ENCODE measurements around the gene IMP3. TPM values are rescaled to one million over a fixed set of nuclear protein-coding genes. Genes with fewer than 3 reads are reported as not detected.

IMP3 gene
- total and polyA plus RNA-seq, 7 donors = 55.4 to 117 (median 71.1) TPM

DNA sequence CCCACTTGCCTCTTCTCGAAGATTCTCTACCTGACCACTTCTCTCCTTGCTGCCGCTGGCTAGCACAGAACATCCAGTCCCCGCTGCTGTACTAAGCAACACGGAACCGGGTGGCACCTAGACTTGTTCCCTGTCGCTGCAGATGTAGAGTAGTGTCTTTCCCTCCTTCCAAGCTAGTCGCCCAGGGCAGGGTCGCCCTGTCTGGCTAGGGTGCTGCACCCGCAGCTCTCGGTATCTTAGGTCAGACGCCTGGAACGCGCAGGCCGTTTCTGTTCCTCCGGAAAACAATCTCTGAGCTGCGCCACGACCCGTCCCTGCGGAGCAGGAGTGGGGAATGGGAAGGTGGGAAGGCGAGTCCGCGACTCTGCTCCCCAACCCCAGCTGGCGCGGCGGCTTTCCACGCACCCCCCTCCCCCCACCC lies 6.9 kb upstream of the IMP3 start:
- WGBS, 2 donors = 1 to 2% methylated on average over 26 of the region's 26 CpGs
- Histone ChIP-seq H3K27me3 (no peaks in the 10 kb centered on the region), H3K36me3 (no peaks in the 10 kb centered on the region), H3K4me1 (peaks cover 0 to 47% (median 44%) of the 10 kb centered on the region in 4 donors), H3K27ac (peak overlapping the region; percentile 94 to 98 (median 97)), H3K9me3 (no peaks in the 10 kb centered on the region), H3K4me3 (peak overlapping the region; percentile 77 to 87 (median 78))
- TF ChIP-seq, protein P1, sequence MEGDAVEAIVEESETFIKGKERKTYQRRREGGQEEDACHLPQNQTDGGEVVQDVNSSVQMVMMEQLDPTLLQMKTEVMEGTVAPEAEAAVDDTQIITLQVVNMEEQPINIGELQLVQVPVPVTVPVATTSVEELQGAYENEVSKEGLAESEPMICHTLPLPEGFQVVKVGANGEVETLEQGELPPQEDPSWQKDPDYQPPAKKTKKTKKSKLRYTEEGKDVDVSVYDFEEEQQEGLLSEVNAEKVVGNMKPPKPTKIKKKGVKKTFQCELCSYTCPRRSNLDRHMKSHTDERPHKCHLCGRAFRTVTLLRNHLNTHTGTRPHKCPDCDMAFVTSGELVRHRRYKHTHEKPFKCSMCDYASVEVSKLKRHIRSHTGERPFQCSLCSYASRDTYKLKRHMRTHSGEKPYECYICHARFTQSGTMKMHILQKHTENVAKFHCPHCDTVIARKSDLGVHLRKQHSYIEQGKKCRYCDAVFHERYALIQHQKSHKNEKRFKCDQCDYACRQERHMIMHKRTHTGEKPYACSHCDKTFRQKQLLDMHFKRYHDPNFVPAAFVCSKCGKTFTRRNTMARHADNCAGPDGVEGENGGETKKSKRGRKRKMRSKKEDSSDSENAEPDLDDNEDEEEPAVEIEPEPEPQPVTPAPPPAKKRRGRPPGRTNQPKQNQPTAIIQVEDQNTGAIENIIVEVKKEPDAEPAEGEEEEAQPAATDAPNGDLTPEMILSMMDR (IDR thresholded peaks at IDR 0.05) = no peak
- TF ChIP-seq POLR2A (IDR thresholded peaks at IDR 0.05) = no peak
- peak in 2 of 4 donors; percentile 52 to 91 for TF ChIP-seq EP300 (IDR thresholded peaks at IDR 0.05)
- peak in 3 of 4 donors; percentile 36 to 83 (median 52) for TF ChIP-seq POLR2AphosphoS5 (IDR thresholded peaks at IDR 0.05)
- intact Hi-C loops (cut with DNase I) = loop anchor here (5.0 kb wide), 1 partner anchor 90 kb away; no protein-coding TSS in a partner anchor
- DNase-seq = peak; percentile 81

DNA sequence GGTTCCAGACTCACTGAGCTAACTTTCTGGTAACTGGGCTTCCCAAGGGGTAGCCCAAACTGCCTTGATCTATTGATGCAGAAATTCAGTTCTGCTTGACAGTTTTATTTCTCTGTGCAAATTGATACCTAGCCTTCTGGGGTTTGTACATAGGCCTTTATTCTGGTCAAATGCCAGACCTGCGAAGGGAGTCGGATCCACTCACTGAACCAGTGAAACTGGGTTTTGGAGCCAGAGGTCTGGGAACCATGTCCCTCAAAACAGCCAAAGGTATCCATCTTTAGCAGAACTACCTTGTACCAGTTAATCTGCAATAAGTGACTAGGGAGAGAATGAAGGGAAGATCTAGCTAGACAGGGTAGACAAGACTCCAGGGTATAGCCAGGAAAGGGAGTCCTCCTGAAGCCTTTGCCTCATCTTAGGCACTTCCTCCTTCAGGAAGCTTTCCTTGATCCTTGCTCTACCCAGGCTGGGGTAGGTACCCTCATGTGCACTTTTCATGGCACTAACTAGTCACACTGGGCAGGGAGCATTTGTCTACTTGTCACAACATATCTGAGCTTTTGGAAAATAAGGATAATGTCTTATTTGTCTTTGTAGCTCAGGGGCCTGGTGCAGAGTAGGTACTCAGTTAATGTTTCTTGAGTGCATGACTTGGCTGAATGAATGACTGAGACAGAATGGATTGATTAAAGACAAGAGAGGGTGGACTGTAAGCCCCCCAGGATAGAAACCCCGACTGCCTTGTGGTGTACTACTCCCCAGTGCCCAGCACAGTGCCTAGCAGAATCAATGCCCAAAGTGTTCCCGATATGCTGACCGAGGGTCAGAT lies 6.3 kb upstream of the IMP3 start:
- H3K36me3 ChIP-seq = no peaks in the 10 kb centered on the region
- intact Hi-C loops (cut with DNase I) = loop anchor here (5.0 kb wide), 1 partner anchor 91 kb away; no protein-coding TSS in a partner anchor
- no peaks in the 10 kb centered on the region for H3K9me3 ChIP-seq
- H3K27me3 ChIP-seq = no peaks in the 10 kb centered on the region
- peaks cover 0 to 40% (median 38%) of the 10 kb centered on the region in 4 donors for H3K4me1 ChIP-seq
- TF ChIP-seq, protein P1 (IDR thresholded peaks at IDR 0.05) = no peak
- no peak for TF ChIP-seq POLR2A (IDR thresholded peaks at IDR 0.05)
- no peak for TF ChIP-seq EP300 (IDR thresholded peaks at IDR 0.05)
- TF ChIP-seq POLR2AphosphoS5 (IDR thresholded peaks at IDR 0.05) = no peak
- WGBS, 2 donors = 31 to 48% methylated on average over 5 of the region's 5 CpGs
- H3K27ac ChIP-seq = peak overlapping the region; percentile 94 to 98 (median 97)
- DNase-seq = no peak
- H3K4me3 ChIP-seq = peak overlapping the region; percentile 77 to 87 (median 78)

DNA sequence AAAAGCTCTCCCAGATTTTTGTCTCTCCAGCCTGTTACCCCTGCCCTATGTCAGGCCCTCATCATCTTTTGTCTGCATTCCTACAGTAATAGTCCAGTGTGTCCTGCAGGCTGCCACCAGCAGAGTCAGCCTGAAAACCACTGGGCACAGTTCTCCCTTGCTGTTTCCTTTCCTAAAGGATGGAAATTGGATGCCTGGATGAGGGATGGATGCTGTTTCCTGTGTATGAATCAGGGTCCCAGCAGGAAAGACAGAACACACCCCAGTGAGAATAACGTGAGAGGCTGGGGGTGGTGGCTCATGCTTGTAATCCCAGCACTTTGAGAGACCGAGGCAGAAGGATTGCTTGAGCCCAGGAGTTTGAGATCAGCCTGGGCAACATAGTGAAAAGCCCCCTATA lies 4.4 kb upstream of the IMP3 start:
- peaks cover 0 to 32% (median 23%) of the 10 kb centered on the region in 4 donors for H3K4me1 ChIP-seq
- no peaks in the 10 kb centered on the region for H3K27me3 ChIP-seq
- no peak overlapping the region for H3K27ac ChIP-seq
- TF ChIP-seq EP300 (IDR thresholded peaks at IDR 0.05) (no peak), POLR2A (IDR thresholded peaks at IDR 0.05) (no peak), POLR2AphosphoS5 (IDR thresholded peaks at IDR 0.05) (no peak)
- TF ChIP-seq, protein P1 (IDR thresholded peaks at IDR 0.05) = no peak
- no peaks in the 10 kb centered on the region for H3K36me3 ChIP-seq
- H3K9me3 ChIP-seq = no peaks in the 10 kb centered on the region
- no peak for DNase-seq
- intact Hi-C loops (cut with DNase I) = loop anchor here (5.0 kb wide), 1 partner anchor 192 kb away; the partner anchor contains the start of gene SIN3A
- H3K4me3 ChIP-seq = no peak overlapping the region
- 88 to 93% methylated on average over 2 of the region's 2 CpGs for WGBS, 2 donors

DNA sequence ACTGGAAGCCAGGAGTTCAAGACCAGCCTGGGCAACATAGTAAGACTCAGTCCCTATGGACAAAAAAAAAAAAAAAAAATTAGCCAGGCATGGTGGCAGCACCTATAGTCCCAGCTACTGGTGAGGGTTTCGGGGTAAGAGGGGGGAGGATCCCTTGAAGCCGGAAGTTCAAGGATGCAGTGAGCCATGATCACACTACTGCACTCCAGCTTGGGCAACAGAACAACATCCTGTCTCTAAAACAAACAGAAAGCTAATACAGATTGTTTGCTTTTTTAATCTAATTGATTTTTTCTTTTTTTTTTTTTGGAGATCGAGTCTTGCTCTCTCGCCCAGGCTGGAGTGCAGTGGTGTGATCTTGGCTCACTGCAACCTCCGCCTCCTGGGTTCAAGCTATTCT lies 1.6 kb upstream of the IMP3 start:
- TF ChIP-seq EP300 (IDR thresholded peaks at IDR 0.05) (no peak), POLR2A (IDR thresholded peaks at IDR 0.05) (no peak), POLR2AphosphoS5 (IDR thresholded peaks at IDR 0.05) (no peak)
- TF ChIP-seq, protein P1 (IDR thresholded peaks at IDR 0.05) = no peak

More for the DNA sequence above, 1.6 kb upstream of the IMP3 start:
- no peaks in the 10 kb centered on the region for H3K27me3 ChIP-seq
- WGBS, 2 donors = 76 to 82% methylated on average over 5 of the region's 5 CpGs
- H3K36me3 ChIP-seq = no peaks in the 10 kb centered on the region
- no peak for DNase-seq
- no peaks in the 10 kb centered on the region for H3K9me3 ChIP-seq
- intact Hi-C loops (cut with DNase I) = loop anchor here (5.0 kb wide), 1 partner anchor 189 kb away; the partner anchor contains the start of gene SIN3A
- H3K27ac ChIP-seq = no peak overlapping the region
- H3K4me3 ChIP-seq = no peak overlapping the region
- peaks cover 0 to 45% (median 36%) of the 10 kb centered on the region in 4 donors for H3K4me1 ChIP-seq

Data from sigmoid colon (tissue), 7 donors.